GM21786 (cell line): Measurements from ENCODE around the gene RFX1.
"Not testable (repeated sequence)": the region's sequence is repeated elsewhere in the genome, so short reads cannot be mapped to it uniquely, and the experiment has no call there.

Experiments
- ATAC-seq: cut with Tn5 transposase; IDR thresholded peaks from one replicate; pipeline ENCODE4 v1.9.1; 2021; ENCODE audit not compliant: unreplicated experiment

The RFX1 gene

GRCh38 chr19:14006085-14006765 is at the start of gene RFX1:
RFX1 (minus strand) TSS chr19:14006320; CDS start chr19:13993843, 12,477 bp downstream.
- peak; percentile 71 for ATAC-seq

DNA sequence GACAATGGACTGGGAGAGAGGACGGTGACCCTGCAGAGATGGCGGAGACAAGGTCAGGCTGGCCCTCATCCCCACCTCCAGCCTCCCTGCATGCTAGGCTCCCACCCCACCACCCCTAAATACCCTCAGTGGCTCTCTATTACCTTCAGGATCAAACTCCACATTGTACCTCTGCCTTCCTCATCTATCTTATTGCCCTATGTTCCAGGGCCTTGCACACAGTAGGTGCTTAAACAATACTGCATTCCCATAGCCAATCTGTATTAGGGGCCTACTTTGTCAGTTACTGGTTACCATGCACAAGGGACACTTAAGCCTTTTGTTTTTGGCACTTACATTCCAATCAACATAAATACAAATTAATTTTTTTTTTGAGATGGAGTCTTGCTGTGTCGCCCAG is 49.3 kb upstream of the RFX1 start:
- no peak for ATAC-seq

DNA sequence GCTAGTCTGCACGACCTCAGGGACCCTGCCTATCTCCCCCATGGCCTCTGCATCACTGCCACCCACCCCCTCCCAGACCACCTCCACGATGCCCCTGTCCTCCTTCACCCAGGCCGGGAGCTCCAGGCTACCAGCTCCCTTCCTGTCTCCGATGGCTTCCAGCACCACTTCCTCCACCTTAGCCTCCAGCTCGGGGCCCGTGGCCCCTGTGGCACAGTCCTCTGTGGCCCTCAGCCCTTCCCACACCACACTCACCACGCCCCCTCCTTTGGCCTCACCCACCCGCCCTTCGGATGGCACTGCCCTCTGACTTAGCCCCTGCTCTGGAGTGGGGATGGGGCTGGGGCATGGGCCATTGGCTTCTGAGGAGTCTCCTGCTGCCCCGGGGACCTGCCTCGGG is 48.6 kb upstream of the RFX1 start:
- ATAC-seq: no peak

DNA sequence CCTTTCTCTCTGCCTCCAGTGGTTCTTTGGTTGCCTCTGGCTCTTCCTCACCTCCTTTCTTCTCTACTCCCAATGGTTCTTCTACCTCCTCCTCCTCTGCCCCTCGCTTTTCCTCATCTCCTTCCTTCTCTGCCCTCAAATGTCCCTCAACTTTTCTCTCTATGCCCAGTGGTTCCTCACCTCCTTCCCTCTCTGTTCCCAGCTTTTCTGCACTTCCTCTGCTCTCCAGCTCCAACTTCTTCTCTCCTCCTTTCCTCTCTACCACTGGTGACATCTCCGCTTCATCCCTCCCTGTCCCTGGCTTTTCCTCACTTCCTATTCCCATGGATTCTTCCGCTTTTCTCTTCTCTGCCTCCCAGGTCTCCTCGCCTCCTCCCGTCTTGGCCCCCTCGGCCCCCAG is 48.0 kb upstream of the RFX1 start:
- ATAC-seq: no peak

DNA sequence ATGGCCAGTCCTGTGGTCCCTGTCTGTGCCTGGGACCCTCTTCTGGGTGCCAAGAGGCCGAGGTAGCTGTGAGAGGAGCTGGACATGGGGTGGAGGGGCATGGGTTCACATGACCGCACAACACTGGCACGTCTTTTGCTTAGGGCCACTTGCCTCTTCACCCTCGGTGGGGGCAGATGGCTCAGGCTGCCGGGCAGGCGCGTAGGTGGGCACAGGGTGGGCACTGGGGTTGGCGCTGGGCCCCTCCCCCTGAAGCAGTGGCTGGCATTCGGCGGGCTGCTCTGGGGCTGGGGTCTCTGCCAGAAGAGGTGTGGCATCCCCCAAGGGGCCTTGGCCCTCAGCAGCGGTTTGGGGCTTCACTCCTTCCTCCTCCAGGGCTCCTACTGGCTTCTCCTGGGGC is 47.4 kb upstream of the RFX1 start:
- no peak for ATAC-seq

GRCh38 chr19:14053032-14053431 is 46.9 kb upstream of the RFX1 start:
- no peak for ATAC-seq

- no peak for ATAC-seq
These were observed 46.4 kb upstream of the RFX1 start for GRCh38 chr19:14052470-14052869.

DNA sequence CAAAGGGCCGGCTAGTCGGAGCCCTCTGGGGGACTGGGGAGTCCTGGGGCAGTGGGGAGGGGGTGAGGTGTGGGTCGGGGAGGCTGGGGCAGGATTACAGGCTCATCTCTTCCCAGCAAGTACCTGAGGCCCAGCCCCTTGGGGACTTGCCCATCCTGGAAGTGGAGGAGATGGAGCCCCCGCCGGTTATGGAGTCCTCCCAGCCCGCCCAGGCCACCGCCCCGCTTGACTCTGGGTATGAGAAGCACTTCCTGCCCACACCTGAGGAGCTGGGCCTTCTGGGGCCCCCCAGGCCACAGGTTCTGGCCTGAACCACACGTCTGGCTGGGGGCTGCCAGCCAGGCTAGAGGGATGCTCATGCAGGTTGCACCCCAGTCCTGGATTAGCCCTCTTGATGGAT is 45.9 kb upstream of the RFX1 start:
- no peak for ATAC-seq

DNA sequence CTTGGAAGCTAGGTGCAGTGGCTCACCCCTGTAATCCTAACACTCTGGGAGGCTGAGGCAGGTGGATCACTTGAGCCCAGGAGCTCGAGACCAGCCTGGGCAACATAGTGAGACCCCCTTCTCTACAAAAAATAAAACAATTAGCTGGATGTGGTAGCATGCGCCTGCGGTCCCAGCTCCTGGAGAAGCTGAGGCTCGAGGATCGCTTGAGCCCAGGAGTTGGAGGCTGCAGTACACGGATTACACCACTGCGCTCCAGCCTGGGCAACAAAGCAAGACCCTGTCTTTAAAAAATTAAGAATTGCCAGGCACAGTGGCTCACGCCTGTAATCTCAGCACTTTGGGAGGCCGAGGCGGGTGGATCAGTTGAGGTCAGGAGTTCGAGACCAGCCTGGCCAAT is 44.8 kb upstream of the RFX1 start:
- ATAC-seq: not testable (repeated sequence)

DNA sequence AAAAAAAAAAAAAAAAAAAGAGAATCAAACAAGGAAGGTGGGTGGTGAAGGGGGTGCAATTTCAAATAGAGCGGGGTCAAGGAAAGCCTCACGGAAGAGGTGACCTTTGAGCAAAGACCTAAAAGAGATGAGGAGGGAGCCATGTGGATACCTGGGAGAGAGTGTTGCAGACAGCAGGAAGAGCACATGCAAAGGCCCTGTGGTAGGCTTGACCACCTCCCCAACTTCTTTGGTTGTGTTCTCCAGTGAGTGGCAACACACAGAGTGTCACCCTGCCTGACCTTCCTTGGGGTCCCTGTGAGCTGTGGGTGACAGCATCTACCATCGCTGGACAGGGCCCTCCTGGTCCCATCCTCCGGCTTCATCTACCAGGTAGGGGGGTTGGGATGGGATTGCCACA is 44.4 kb upstream of the RFX1 start:
- ATAC-seq: no peak

- ATAC-seq: no peak
These were observed 42.5 kb upstream of the RFX1 start for GRCh38 chr19:14048443-14049153.

GRCh38 chr19:14047866-14048265 is 41.7 kb upstream of the RFX1 start:
- ATAC-seq: not testable (repeated sequence)

GRCh38 chr19:14042659-14043608 is 36.8 kb upstream of the RFX1 start:
- ATAC-seq: not testable (repeated sequence)

DNA sequence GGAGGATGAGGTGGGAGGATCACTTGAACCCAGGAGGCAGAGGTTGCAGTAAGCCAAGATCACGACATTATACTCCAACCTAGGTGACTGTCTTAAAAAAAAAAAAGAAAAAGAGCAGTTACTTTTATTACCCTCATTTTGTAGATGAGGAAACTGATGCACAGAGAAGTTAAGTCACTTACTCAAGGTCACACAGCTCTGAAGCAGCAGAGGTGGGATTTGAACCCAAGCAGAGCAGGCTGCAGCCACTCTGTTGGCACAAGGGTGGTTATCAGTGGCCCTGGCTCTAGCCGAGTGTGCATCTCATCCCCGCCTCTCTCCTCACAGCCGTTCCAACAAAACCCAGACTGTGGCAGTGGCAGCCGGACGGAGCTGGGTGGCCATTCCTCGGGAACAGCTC is 33.1 kb upstream of the RFX1 start:
- no peak for ATAC-seq

DNA sequence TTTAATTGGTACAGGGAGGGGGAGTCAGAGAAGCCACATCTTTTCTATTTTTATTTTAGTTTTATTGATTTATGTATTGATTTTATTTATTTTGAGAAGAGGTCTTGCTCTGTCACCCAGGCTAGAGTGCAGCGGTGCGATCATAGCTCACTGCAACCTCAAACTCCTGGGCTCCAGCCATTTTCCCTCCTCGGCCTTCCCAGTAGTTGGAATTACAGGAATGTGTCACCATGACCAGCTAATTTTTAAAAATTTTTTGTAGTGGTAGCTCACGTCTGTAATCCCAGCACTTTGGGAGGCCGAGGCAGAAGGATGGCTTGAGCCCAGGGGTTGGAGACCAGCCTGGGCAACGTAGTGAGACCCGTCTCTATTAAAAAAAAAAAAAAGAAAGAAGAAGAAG is 29.6 kb upstream of the RFX1 start:
- ATAC-seq: no peak

DNA sequence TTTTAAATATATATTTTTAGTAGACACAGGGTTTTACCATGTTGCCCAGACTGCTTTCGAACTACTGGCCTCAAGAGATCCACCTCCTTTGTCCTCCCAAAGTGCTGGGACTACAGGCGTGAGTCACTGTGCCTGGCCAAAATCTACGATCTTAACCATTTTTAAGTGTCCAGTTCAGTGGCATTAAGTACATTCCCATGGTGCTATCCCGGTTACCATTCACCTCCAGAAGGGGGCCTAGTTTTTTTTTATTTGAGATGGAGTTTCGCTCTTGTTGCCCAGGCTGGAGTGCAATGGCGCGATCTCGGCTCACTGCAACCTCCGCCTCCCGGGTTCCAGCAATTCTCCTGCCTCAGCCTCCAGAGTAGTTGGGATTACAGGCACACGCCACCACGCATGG is 29.0 kb upstream of the RFX1 start:
- ATAC-seq: not testable (repeated sequence)

- no peak for ATAC-seq
These were observed 27.8 kb upstream of the RFX1 start for GRCh38 chr19:14033946-14034345.

DNA sequence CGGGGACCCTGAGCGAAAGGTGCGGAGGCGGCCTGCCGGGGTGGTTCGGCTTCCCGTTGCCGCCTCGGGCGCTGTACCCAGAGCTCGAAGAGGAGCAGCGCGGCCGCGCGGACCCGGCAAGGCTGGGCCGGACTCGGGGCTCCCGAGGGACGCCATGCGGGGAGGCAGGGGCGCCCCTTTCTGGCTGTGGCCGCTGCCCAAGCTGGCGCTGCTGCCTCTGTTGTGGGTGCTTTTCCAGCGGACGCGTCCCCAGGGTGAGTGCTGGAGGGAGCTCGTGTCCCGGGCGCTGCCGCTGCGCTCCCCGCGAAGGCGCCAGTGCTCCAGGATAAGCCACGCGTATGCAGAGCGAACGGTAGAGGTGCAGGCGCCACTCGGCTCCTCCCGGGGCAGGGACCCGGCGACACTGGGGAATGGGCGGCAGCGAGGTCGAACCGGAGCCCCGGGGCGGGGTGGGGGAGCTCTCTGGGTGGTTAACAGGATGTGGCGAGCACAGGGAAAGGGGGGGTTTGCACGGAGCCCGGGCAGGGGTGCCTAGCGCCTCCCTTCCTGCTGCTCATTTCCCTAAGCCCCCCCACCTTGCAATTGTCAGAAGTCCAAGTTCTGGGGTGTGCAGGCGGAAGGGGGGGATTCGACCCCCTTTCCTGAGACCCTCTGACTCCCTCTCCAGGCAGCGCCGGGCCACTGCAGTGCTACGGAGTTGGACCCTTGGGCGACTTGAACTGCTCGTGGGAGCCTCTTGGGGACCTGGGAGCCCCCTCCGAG is 25.8 kb upstream of the RFX1 start, which contains the start of gene IL27RA:
Gene IL27RA (plus strand): TSS at position 44 of the 762 bp plus-strand sequence. CDS start 111 bp downstream, at position 155.
- ATAC-seq: no peak

DNA sequence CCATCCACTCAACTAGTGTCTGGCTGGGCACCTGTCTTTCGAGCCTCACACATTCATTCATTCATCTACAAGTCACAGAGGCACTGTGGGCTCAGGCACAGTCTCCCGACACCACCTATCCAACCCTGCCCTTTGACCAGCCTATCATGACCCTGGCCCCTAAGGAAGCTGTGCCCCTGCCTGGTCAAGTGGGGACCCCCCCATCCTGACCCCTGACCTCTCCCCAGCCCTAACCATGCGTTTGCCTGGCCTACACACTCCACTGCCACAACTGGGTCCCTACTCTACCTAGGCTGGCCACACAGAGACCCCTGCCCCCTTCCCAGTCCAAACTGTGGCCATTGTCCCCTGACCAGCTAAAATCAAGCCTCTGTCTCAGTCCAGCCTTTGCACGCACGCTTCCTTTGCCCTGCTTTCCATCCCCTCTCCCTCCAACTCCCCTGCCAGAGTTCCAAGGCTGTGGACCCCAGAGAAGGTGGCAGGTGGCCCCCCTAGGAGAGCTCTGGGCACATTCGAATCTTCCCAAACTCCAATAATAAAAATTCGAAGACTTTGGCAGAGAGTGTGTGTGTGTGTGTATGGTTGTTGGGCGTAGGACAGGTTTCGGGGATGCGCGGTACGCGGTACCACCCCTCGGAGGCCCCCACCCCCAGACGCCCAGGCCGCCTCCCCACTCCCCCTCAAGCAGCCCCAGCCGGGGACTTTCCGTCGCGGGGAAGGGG is 25.0 kb upstream of the RFX1 start:
- ATAC-seq: no peak

GRCh38 chr19:14028901-14029300 is 22.8 kb upstream of the RFX1 start:
- ATAC-seq: no peak
